ENCODE data around the gene GGCT. TPM values are rescaled to one million over a fixed set of nuclear protein-coding genes. Genes with fewer than 3 reads are reported as not detected.

Gene GGCT
- total RNA-seq, 4 donors from 2014 or later, result 4.9 to 35.9 (median 21.3) TPM

GRCh38 chr7:30463405-30464145, 41.1 kb downstream of the GGCT start:
- Histone ChIP-seq H3K4me3 (no peak overlapping the region), H3K4me1 (peaks cover 5 to 24% of the 10 kb centered on the region in 2 donors), H3K36me3 (no peaks in the 10 kb centered on the region), H3K9me3 (no peaks in the 10 kb centered on the region), H3K27me3 (no peaks in the 10 kb centered on the region), H3K27ac (peak overlapping the region; percentile 47 to 55)
- DNase-seq, result peak in 1 of 2 donors; percentile 9
- intact Hi-C loops (cut with DNase I; ENCODE audit: low total_unique reads), result no loop called here
- TF ChIP-seq POLR2A (IDR thresholded peaks at IDR 0.05) (no peak), CTCF (IDR thresholded peaks at IDR 0.05) (no peak)

- no peak overlapping the region for H3K27ac ChIP-seq
- peaks cover 5 to 19% of the 10 kb centered on the region in 2 donors for H3K4me1 ChIP-seq
- no peaks in the 10 kb centered on the region for H3K27me3 ChIP-seq
These were observed 42.5 kb downstream of the GGCT start for GRCh38 chr7:30462179-30462578.

GRCh38 chr7:30460246-30460633, 44.4 kb downstream of the GGCT start:
- peak overlapping the region; percentile 76 to 77 for H3K27ac ChIP-seq
- H3K9me3 ChIP-seq, result no peaks in the 10 kb centered on the region
- no peaks in the 10 kb centered on the region for H3K27me3 ChIP-seq
- H3K4me3 ChIP-seq, result no peak overlapping the region
- DNase-seq, result peak; percentile 51 to 53
- no peaks in the 10 kb centered on the region for H3K36me3 ChIP-seq
- TF ChIP-seq POLR2A (IDR thresholded peaks at IDR 0.05) (no peak), CTCF (IDR thresholded peaks at IDR 0.05) (no peak)
- intact Hi-C loops (cut with DNase I; ENCODE audit: low total_unique reads), result no loop called here
- peaks cover 5 to 14% of the 10 kb centered on the region in 2 donors for H3K4me1 ChIP-seq

More at GRCh38 chr7:30462179-30462578, 42.5 kb downstream of the GGCT start:
- no peak for DNase-seq
- no peak overlapping the region for H3K4me3 ChIP-seq
- intact Hi-C loops (cut with DNase I; ENCODE audit: low total_unique reads), result no loop called here
- no peaks in the 10 kb centered on the region for H3K36me3 ChIP-seq
- TF ChIP-seq CTCF (IDR thresholded peaks at IDR 0.05) (no peak), POLR2A (IDR thresholded peaks at IDR 0.05) (no peak)
- no peaks in the 10 kb centered on the region for H3K9me3 ChIP-seq

- DNase-seq, result peak; percentile 83 to 89
- intact Hi-C loops (cut with DNase I; ENCODE audit: low total_unique reads), result no loop called here
- TF ChIP-seq CTCF (IDR thresholded peaks at IDR 0.05) (no peak), POLR2A (IDR thresholded peaks at IDR 0.05) (no peak)
- Histone ChIP-seq H3K4me1 (peaks cover 5 to 14% of the 10 kb centered on the region in 2 donors), H3K36me3 (no peaks in the 10 kb centered on the region), H3K27me3 (no peaks in the 10 kb centered on the region), H3K9me3 (no peaks in the 10 kb centered on the region), H3K4me3 (no peak overlapping the region), H3K27ac (peak overlapping the region; percentile 76 to 77)
These were observed 44.9 kb downstream of the GGCT start for GRCh38 chr7:30459591-30460245.

GRCh38 chr7:30458311-30458710, 46.3 kb downstream of the GGCT start:
- H3K9me3 ChIP-seq, result no peaks in the 10 kb centered on the region
- H3K27me3 ChIP-seq, result no peaks in the 10 kb centered on the region
- H3K36me3 ChIP-seq, result no peaks in the 10 kb centered on the region
- TF ChIP-seq POLR2A (IDR thresholded peaks at IDR 0.05) (no peak), CTCF (IDR thresholded peaks at IDR 0.05) (no peak)
- peaks cover 5 to 8% of the 10 kb centered on the region in 2 donors for H3K4me1 ChIP-seq
- no peak overlapping the region for H3K4me3 ChIP-seq
- intact Hi-C loops (cut with DNase I; ENCODE audit: low total_unique reads), result no loop called here
- DNase-seq, result no peak
- peak overlapping the region; percentile 76 to 77 for H3K27ac ChIP-seq
